Mesodermal cell (in vitro differentiated cells): Measurements from ENCODE around the gene IFIH1.

Source experiments
- H3K27ac ChIP-seq: 2 replicates; pipeline ENCODE4 v1.7.0; 2013; ENCODE audit warnings: mild to moderate bottlenecking, low read depth, low read length, moderate library complexity; ENCODE audit not compliant: severe bottlenecking
- H3K36me3 ChIP-seq: 2 replicates; pipeline ENCODE4 v1.7.1; 2013; ENCODE audit warnings: mild to moderate bottlenecking, low read length, moderate library complexity; ENCODE audit not compliant: control insufficient read depth, insufficient read depth
- H3K4me1 ChIP-seq: one replicate; pipeline ENCODE4 v1.7.1; 2013; ENCODE audit warnings: mild to moderate bottlenecking, low read length; ENCODE audit not compliant: insufficient read depth, control insufficient read depth, poor library complexity, severe bottlenecking
- H3K4me3 ChIP-seq: 2 replicates; pipeline ENCODE4 v1.7.0; 2013; ENCODE audit warnings: low read length, control low read depth, mild to moderate bottlenecking; ENCODE audit not compliant: insufficient read depth, poor library complexity, severe bottlenecking; ENCODE audit errors: extremely low read depth
- H3K9me3 ChIP-seq: 2 replicates; pipeline ENCODE4 v1.7.1; 2013; ENCODE audit warnings: mild to moderate bottlenecking, low read length, moderate library complexity; ENCODE audit not compliant: control insufficient read depth
- WGBS, 2 experiments: methylation state at CpG; one replicate each; pipeline ENCODE4 v1.1.5; 2013; ENCODE audit warnings: missing lambda C conversion rate in 2 of 2; ENCODE audit not compliant: insufficient coverage in 2 of 2; 5-methylcytosine and 5-hydroxymethylcytosine counted together

Gene IFIH1

GRCh38 chr2:162308747-162309503, 9.6 kb downstream of the IFIH1 start:
- Histone ChIP-seq H3K4me3 (no peak overlapping the region), H3K27ac (no peak overlapping the region), H3K36me3 (no peaks in the 10 kb centered on the region), H3K4me1 (no peaks in the 10 kb centered on the region), H3K9me3 (no peaks in the 10 kb centered on the region)
- 89% methylated on average over 2 of the region's 3 CpGs; no CpG with 5 or more reads in 1 of the 2 experiments for WGBS, 2 experiments

DNA sequence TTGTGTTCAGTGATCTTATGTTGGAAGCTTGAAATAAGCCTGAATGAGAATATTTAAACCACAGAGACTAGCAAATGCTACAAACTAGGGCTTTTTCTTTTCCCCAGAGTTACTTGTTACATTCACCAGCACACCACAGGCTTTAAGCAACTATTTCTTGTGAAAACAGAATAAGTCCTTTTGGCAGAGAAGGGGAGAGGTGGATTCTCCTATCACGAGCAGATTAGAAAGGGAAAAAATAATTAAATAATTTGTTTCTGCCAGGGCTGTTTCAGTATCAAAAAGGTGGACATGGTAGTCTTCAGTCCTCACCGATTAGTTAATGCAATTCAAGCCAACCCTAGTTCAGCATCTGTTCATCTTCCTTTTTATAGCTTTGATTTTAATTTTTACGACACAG, 12.6 kb downstream of the IFIH1 start:
- Histone ChIP-seq H3K9me3 (no peaks in the 10 kb centered on the region), H3K4me3 (no peak overlapping the region), H3K36me3 (no peaks in the 10 kb centered on the region), H3K4me1 (no peaks in the 10 kb centered on the region), H3K27ac (no peak overlapping the region)
- WGBS, 2 experiments: 73 to 100% methylated on average over 1 to 2 of the region's 3 CpGs

DNA sequence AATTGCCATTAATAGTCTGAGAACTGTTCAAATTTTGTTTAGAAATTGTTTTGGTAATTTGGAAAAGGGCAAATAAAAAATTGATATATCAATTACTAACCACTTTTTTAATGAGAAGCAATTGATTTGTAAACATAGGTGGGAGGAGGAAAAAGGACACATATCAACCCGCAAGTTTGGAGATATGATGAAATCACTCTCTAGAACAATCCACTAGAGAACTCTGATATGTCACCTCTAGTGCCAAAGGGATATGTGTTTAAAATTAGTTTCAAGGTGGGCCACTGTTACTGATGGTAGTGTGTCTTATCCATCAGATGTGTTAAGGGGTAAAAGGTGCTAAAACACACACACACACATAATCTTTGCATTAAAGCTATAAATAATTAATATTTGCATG, 16.6 kb downstream of the IFIH1 start:
- WGBS, 2 experiments: no CpG with 5 or more reads among the region's 1 CpG
- no peak overlapping the region for H3K4me3 ChIP-seq
- H3K36me3 ChIP-seq: no peaks in the 10 kb centered on the region
- no peaks in the 10 kb centered on the region for H3K4me1 ChIP-seq
- H3K9me3 ChIP-seq: no peaks in the 10 kb centered on the region
- no peak overlapping the region for H3K27ac ChIP-seq

DNA sequence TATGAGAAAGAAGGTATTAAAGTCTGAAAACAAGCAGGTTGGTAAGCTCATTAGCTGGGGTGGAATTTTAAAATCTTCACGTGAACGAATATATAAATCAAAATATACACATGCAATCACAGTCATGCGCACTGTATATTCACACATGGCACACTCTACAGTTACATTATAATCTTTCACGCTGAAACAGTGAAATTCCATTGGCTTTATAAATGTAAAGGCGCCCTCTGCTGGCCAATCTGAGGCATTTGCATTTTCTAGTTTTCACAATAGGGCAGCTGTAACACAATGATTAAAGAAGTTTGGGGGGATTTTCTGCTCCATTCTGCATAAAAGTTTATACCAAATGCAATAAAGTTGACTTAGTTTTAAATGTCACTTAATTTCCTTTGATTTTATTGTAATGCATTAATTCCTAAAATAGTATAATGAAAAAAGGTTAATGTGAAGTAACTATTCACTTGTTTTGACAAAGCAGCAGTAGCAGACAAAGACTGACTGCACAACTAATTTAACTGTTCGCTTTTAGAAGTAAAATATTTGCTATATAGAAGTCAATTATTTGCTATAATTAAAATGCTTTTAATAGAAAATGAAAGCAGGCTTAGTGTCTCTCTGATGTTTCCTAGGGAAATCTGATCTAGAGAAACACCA, 17.2 kb downstream of the IFIH1 start:
- H3K4me3 ChIP-seq: no peak overlapping the region
- no peaks in the 10 kb centered on the region for H3K4me1 ChIP-seq
- no peaks in the 10 kb centered on the region for H3K36me3 ChIP-seq
- WGBS, 2 experiments: 0 to 14% methylated on average over 1 to 2 of the region's 6 CpGs
- H3K27ac ChIP-seq: no peak overlapping the region
- no peaks in the 10 kb centered on the region for H3K9me3 ChIP-seq

GRCh38 chr2:162300266-162300665, 18.2 kb downstream of the IFIH1 start:
- no peaks in the 10 kb centered on the region for H3K4me1 ChIP-seq
- H3K9me3 ChIP-seq: no peaks in the 10 kb centered on the region
- no peak overlapping the region for H3K4me3 ChIP-seq
- H3K36me3 ChIP-seq: no peaks in the 10 kb centered on the region
- H3K27ac ChIP-seq: no peak overlapping the region

- 92 to 95% methylated on average over 6 to 8 of the region's 9 CpGs for WGBS, 2 experiments
- Histone ChIP-seq H3K4me1 (no peaks in the 10 kb centered on the region), H3K36me3 (no peaks in the 10 kb centered on the region), H3K4me3 (no peak overlapping the region), H3K9me3 (no peaks in the 10 kb centered on the region), H3K27ac (no peak overlapping the region)
Observed at GRCh38 chr2:162298669-162299335, 19.7 kb downstream of the IFIH1 start.

- no peak overlapping the region for H3K27ac ChIP-seq
- 57 to 82% methylated on average over 3 to 5 of the region's 5 CpGs for WGBS, 2 experiments
- no peak overlapping the region for H3K4me3 ChIP-seq
- H3K4me1 ChIP-seq: no peaks in the 10 kb centered on the region
- no peaks in the 10 kb centered on the region for H3K9me3 ChIP-seq
- H3K36me3 ChIP-seq: no peaks in the 10 kb centered on the region
Observed at GRCh38 chr2:162297925-162298552, 20.4 kb downstream of the IFIH1 start.

DNA sequence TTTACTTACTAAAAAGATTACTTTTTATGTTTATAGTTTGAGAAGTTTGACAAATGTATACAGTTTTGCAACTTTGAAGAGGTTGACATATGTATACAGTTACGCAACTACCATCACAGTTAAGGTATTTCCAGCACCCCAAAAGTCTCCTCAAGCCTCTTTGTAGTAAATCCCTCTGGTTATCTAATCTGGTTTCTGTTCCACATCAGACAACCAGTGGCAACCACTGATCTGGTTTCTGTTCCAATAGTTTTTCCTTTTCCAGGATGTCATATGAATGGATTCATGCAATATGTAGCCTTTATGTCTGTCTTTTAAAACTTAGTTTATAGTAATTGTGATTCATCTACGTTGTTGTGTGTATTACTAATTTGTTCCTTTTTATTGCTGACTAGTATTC, 23.5 kb downstream of the IFIH1 start:
- Histone ChIP-seq H3K4me1 (no peaks in the 10 kb centered on the region), H3K27ac (no peak overlapping the region), H3K4me3 (no peak overlapping the region), H3K9me3 (no peaks in the 10 kb centered on the region), H3K36me3 (no peaks in the 10 kb centered on the region)
- no CpG with 5 or more reads among the region's 2 CpGs for WGBS, 2 experiments

- H3K36me3 ChIP-seq: no peaks in the 10 kb centered on the region
- H3K27ac ChIP-seq: no peak overlapping the region
- 100% methylated on average over 1 of the region's 2 CpGs; no CpG with 5 or more reads in 1 of the 2 experiments for WGBS, 2 experiments
Observed at GRCh38 chr2:162293122-162293786, 25.2 kb downstream of the IFIH1 start.

DNA sequence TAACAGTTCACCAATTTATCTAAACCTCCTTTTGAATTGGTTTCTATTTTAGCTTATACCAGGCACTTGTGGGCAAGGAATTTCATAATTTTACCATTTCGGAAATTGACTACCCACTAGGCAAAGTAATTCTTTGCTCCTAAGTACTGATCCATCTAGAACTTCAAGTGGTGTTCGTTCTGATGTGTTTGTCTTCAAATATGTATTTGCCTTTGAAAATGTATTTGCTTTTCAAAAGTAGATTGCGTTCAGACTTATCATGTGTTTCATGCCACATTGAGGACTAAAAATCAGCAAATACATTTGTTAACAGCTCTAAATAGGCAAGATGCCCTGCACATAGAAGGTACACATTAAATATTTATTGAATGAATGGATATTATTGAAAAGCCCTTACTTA, 26.7 kb downstream of the IFIH1 start:
- 80% methylated on average over 1 of the region's 3 CpGs; no CpG with 5 or more reads in 1 of the 2 experiments for WGBS, 2 experiments
- no peak overlapping the region for H3K4me3 ChIP-seq
- H3K36me3 ChIP-seq: no peaks in the 10 kb centered on the region

More at GRCh38 chr2:162293122-162293786, 25.2 kb downstream of the IFIH1 start:
- no peak overlapping the region for H3K4me3 ChIP-seq
- no peaks in the 10 kb centered on the region for H3K9me3 ChIP-seq
- no peaks in the 10 kb centered on the region for H3K4me1 ChIP-seq

More for the DNA sequence above, 26.7 kb downstream of the IFIH1 start:
- H3K9me3 ChIP-seq: no peaks in the 10 kb centered on the region
- no peaks in the 10 kb centered on the region for H3K4me1 ChIP-seq
- no peak overlapping the region for H3K27ac ChIP-seq
